SJSA1 (cell line): ENCODE measurements around the gene DLG2. TPM values are rescaled to one million over a fixed set of nuclear protein-coding genes. Genes with fewer than 3 reads are reported as not detected.
"Not testable (repeated sequence)": the region's sequence is repeated elsewhere in the genome, so short reads cannot be mapped to it uniquely, and the experiment has no call there.

Experiments
- DNase-seq, 2 experiments: peaks; one replicate each; pipeline ENCODE4 v3.0.0-alpha.2; 2015 to 2020; ENCODE audit warnings: low spot score in 2 of 2, low read depth in 1 of 2
- H3K27ac ChIP-seq: fragments of 250-450 bp; sonication (Bioruptor Pico); 2 replicates; pipeline ENCODE4 v1.5.1; 2020; ENCODE audit warnings: mild to moderate bottlenecking, moderate library complexity
- H3K27me3 ChIP-seq: fragments of 250-450 bp; sonication (Bioruptor Pico); replicated peaks from 2 replicates; pipeline ENCODE4 v1.5.1; 2020; ENCODE audit warnings: mild to moderate bottlenecking, moderate library complexity
- H3K36me3 ChIP-seq: fragments of 250-450 bp; sonication (Bioruptor Pico); 2 replicates; pipeline ENCODE4 v1.5.1; 2020; ENCODE audit warnings: mild to moderate bottlenecking
- H3K4me1 ChIP-seq: fragments of 250-450 bp; sonication (Bioruptor Pico); replicated peaks from 2 replicates; pipeline ENCODE4 v1.6.1; 2021; ENCODE audit warnings: mild to moderate bottlenecking
- H3K4me3 ChIP-seq: fragments of 250-450 bp; sonication (Bioruptor Pico); 2 replicates; pipeline ENCODE4 v1.5.1; 2020; ENCODE audit warnings: mild to moderate bottlenecking
- H3K9me3 ChIP-seq: fragments of 250-450 bp; sonication (Bioruptor Pico); replicated peaks from 2 replicates; pipeline ENCODE4 v1.5.1; 2020; ENCODE audit warnings: mild to moderate bottlenecking
- total RNA-seq: library from RNA; depleted of rRNA; stranded (reverse); fragments of >200 nt; shearing (Covaris generic); gene quantifications from 2 replicates; pipeline ENCODE4 v1.2.3, GENCODE V29; 2014

The DLG2 gene
- total RNA-seq, 1 experiment from 2014 or later: 0.13 TPM

- not testable (repeated sequence) for DNase-seq, H3K4me1 ChIP-seq, H3K27me3 ChIP-seq, H3K4me3 ChIP-seq, H3K27ac ChIP-seq, H3K9me3 ChIP-seq, H3K36me3 ChIP-seq
These were observed 277.6 kb downstream of the DLG2 start for GRCh38 chr11:85349539-85349938.

- Histone ChIP-seq H3K27me3 (no peaks in the 10 kb centered on the region), H3K4me1 (no peaks in the 10 kb centered on the region), H3K9me3 (no peaks in the 10 kb centered on the region), H3K27ac (no peak overlapping the region), H3K4me3 (no peak overlapping the region), H3K36me3 (no peaks in the 10 kb centered on the region)
- no peak for DNase-seq
These were observed 278.2 kb downstream of the DLG2 start for GRCh38 chr11:85348945-85349344.

DNA sequence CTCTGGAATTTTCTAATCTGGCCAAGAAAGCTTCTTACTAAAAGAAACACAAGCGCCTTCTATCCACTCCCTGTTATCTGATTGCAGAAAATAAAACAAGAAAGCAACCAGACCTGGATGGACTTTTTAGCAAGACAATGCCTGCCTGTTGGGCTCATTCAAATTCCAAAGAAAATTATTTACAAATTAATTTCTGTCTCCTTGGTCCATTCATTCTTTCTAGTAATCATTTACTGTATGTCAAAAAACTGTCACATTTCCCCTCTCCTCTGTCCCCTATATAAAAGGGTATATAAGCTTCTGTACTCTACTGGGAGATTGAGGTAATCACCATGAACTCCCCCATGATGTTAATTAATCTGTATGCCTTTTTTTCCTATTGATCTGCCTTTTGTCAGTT, 279.9 kb downstream of the DLG2 start:
- DNase-seq: no peak
- Histone ChIP-seq H3K27me3 (no peaks in the 10 kb centered on the region), H3K4me1 (no peaks in the 10 kb centered on the region), H3K9me3 (no peaks in the 10 kb centered on the region), H3K36me3 (no peaks in the 10 kb centered on the region), H3K27ac (no peak overlapping the region), H3K4me3 (no peak overlapping the region)

GRCh38 chr11:85346484-85346883, 280.7 kb downstream of the DLG2 start:
- DNase-seq: no peak

DNA sequence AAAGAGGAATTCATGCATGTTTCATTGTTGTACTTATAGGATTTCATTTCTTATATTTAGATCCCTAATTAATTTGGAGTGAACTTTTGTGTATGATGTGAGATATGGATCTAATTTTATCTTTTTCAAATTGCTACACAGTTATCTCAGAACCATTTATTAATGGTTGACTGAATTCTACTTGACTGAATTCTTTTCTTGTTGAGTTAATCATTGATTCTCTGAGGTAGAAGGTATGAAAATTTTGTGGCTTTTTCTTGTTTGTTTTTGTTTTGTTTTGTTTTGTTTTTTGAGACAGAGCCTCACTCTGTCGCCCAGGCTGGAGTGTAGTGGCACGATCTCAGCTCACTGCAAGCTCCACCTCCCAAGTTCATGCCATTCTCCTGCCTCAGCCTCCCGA, 286.3 kb downstream of the DLG2 start:
- H3K27ac ChIP-seq, H3K36me3 ChIP-seq, H3K27me3 ChIP-seq, H3K9me3 ChIP-seq, DNase-seq, H3K4me1 ChIP-seq, H3K4me3 ChIP-seq: not testable (repeated sequence)

More at GRCh38 chr11:85346484-85346883, 280.7 kb downstream of the DLG2 start:
- Histone ChIP-seq H3K9me3 (no peaks in the 10 kb centered on the region), H3K27me3 (no peaks in the 10 kb centered on the region), H3K36me3 (no peaks in the 10 kb centered on the region), H3K4me1 (no peaks in the 10 kb centered on the region), H3K4me3 (no peak overlapping the region), H3K27ac (no peak overlapping the region)

DNA sequence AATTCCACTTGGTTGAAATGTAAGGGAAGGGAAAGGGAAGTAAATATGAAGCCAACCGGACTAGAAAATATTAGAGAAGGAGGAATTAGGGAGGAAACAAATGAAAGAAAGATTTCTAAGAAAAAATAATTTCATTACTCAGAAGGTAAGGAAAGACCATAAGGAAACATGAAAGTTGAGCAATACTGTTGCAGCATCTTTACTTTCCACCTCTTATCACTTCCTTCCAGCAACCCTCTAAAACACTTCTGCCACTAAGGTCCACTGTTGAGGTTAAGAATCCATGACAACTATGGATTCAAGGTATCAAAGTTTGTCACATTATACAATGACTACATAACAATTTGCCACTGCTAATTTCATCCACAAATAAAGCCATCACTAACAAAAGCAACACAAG, 308.6 kb downstream of the DLG2 start:
- Histone ChIP-seq H3K27ac (no peak overlapping the region), H3K27me3 (no peaks in the 10 kb centered on the region), H3K4me3 (no peak overlapping the region), H3K9me3 (no peaks in the 10 kb centered on the region), H3K4me1 (no peaks in the 10 kb centered on the region), H3K36me3 (no peaks in the 10 kb centered on the region)
- DNase-seq: no peak

DNA sequence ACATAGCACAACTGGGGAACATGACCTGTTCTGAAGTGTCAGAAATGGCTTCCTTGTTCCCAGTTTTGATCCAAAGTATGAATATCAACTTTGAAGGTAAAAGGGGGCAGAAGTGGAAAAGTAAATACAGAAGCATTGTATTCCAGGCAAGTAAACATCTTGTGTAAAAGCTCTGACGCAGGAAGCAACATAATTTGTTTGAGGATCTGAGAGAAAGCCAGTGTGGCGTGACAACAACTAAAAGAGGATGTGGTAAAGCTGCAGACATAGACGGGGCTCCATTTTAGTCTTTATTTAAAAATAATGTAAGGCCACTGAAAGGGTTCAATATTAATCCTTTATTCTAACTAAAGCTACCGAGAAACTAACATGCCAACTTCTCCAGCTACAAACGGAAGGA, 310.2 kb downstream of the DLG2 start:
- Histone ChIP-seq H3K36me3 (no peaks in the 10 kb centered on the region), H3K27me3 (no peaks in the 10 kb centered on the region), H3K9me3 (no peaks in the 10 kb centered on the region), H3K27ac (no peak overlapping the region), H3K4me1 (no peaks in the 10 kb centered on the region), H3K4me3 (no peak overlapping the region)
- no peak for DNase-seq

DNA sequence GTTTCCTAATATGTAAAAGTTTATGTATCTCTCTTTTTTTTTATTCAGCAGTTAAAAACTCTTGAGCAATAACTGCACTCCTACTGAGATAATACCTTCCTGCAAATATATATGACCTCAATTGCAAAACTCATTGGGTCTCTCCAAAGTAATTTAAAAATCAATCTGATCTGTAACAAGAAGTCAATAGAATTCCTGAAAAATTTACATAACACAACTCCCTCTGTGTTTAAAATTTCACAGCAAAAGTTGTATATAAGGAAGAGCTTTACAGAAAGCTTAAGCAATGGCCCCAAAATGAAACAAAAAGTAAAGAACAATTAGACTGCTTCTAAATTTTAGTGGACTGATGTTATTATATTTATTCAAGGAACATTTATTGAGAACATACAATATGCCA, 313.4 kb downstream of the DLG2 start:
- Histone ChIP-seq H3K27me3 (no peaks in the 10 kb centered on the region), H3K9me3 (no peaks in the 10 kb centered on the region), H3K36me3 (no peaks in the 10 kb centered on the region), H3K4me3 (no peak overlapping the region), H3K4me1 (no peaks in the 10 kb centered on the region), H3K27ac (no peak overlapping the region)
- DNase-seq: no peak

DNA sequence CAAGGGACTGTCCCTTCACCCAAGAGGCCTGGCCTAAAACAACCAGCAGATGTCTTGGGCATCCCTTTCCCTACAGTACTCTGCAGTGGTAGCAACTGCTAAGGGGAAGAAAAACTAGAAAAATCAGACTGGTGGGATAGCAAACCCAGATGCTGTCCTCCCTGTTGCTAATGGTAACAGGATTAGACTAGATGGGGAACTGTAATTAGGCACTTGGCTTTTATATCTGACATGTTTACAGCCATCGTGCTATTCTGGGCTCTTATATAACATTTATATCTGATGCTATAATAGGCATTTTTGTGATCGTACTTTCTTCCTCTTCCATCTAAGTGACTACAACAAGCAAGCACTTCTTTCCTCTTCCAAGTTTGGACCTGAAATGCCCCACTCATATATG, 316.7 kb downstream of the DLG2 start:
- H3K36me3 ChIP-seq: no peaks in the 10 kb centered on the region
- DNase-seq: no peak
- H3K27ac ChIP-seq: no peak overlapping the region
- H3K4me3 ChIP-seq: no peak overlapping the region
- no peaks in the 10 kb centered on the region for H3K9me3 ChIP-seq
- no peaks in the 10 kb centered on the region for H3K4me1 ChIP-seq
- no peaks in the 10 kb centered on the region for H3K27me3 ChIP-seq

GRCh38 chr11:85307366-85307765, 319.8 kb downstream of the DLG2 start:
- H3K4me3 ChIP-seq: no peak overlapping the region
- H3K9me3 ChIP-seq: no peaks in the 10 kb centered on the region
- H3K27me3 ChIP-seq: no peaks in the 10 kb centered on the region
- no peaks in the 10 kb centered on the region for H3K36me3 ChIP-seq
- no peak overlapping the region for H3K27ac ChIP-seq
- H3K4me1 ChIP-seq: no peaks in the 10 kb centered on the region
- DNase-seq: no peak

DNA sequence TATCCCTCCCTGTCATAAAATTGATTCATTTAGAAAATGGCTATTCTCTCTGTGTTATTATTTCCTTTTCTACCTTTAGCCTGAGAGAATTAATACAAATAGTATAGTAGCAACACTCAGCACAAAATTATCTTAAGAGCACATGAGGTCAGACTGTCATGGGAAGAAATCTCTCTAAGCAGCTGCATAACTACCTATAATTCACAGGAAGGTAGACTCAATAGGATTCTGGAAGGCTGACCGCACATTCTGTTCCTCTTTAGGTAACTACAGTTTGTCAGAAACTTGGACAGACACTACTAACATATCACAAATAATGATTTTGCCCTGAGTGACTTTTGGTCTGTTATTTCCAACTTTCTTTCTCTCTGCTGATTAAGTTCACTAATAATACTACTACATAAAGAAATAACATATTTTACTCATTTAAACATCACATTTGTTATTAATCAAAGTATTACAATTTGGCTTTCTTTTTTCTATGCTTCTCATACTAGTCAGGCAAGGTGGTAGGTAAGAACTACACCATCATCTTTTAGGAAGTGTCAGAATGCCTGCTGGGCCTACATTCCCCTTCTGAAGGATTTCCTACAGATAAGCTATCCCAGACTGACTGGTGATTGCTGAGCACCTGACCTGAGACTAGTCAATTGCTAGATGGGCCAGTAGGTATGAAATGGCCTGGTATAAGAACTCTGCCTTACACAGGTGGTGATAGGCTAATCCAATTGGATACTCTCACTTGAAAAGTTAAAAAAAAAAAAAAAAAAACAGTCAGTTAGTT, 325.1 kb downstream of the DLG2 start:
- no peaks in the 10 kb centered on the region for H3K27me3 ChIP-seq
- no peaks in the 10 kb centered on the region for H3K4me1 ChIP-seq
- H3K9me3 ChIP-seq: no peaks in the 10 kb centered on the region
- no peak for DNase-seq
- H3K4me3 ChIP-seq: no peak overlapping the region
- no peak overlapping the region for H3K27ac ChIP-seq
- H3K36me3 ChIP-seq: no peaks in the 10 kb centered on the region

GRCh38 chr11:85299258-85299942, 327.7 kb downstream of the DLG2 start:
- no peaks in the 10 kb centered on the region for H3K9me3 ChIP-seq
- no peaks in the 10 kb centered on the region for H3K27me3 ChIP-seq
- H3K27ac ChIP-seq: no peak overlapping the region
- H3K4me3 ChIP-seq: no peak overlapping the region
- DNase-seq: no peak
- no peaks in the 10 kb centered on the region for H3K4me1 ChIP-seq
- H3K36me3 ChIP-seq: no peaks in the 10 kb centered on the region

DNA sequence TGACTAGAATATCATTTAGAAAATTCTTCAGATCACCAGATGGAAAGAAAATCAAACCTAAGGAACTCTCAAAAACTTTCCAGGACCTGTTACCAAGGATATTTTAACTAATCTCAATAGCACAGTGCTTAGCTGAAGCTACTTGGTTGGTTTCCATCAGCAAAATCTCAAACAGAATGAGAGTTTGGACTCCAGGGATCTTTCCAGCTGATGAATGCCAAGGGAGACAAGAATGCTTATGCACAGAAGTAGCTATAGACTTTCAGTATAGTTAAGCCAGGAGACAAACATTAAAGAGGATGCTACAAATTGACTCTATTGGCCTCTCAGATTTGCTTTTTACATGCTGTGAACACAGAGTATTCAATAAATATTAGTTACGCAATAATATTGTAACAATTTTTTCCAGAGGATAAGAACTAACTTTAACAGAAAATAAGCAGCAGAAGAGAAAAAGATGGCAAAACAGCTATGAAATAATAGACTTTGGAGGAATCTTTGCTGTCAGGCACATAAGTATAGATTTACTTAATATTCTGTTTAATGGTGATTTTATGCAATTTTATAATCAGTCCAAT, 331.4 kb downstream of the DLG2 start:
- no peak for DNase-seq
- H3K27ac ChIP-seq: no peak overlapping the region
- no peaks in the 10 kb centered on the region for H3K9me3 ChIP-seq
- H3K4me3 ChIP-seq: no peak overlapping the region
- no peaks in the 10 kb centered on the region for H3K36me3 ChIP-seq
- no peaks in the 10 kb centered on the region for H3K27me3 ChIP-seq
- no peaks in the 10 kb centered on the region for H3K4me1 ChIP-seq

DNA sequence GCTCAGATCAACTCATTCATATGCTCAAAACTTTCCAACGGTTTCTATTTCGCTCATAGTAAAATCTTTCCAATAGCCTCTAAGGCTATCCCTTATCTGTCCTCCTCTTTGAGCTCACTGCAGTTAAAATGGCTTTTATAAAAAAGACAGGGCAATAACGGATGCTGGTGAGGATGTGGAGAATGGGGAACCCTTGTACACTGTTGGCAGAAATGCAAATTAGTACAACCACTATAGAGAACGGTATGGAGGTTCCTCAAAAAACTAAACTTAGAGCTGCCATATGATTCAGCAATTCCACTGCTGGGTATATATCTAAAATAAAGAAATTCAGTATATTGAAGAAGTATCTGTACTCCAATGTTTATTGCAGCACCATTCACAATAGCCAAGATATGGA, 345.6 kb downstream of the DLG2 start:
- Histone ChIP-seq H3K4me3 (no peak overlapping the region), H3K36me3 (no peaks in the 10 kb centered on the region)

More for the DNA sequence above, 345.6 kb downstream of the DLG2 start:
- DNase-seq: no peak
- Histone ChIP-seq H3K27ac (no peak overlapping the region), H3K4me1 (no peaks in the 10 kb centered on the region), H3K9me3 (no peaks in the 10 kb centered on the region), H3K27me3 (no peaks in the 10 kb centered on the region)
